Ishikawa (cell line): ENCODE results near the gene KLK8.

Source experiments
- CEBPB ChIP-seq: IDR thresholded peaks from 2 replicates; pipeline ENCODE4 v1.6.1; 2012
- CREB1 ChIP-seq: IDR thresholded peaks from 2 replicates; pipeline ENCODE4 v1.6.1; 2012; ENCODE audit warnings: low read depth
- EGR1 ChIP-seq: IDR thresholded peaks from 2 replicates; pipeline ENCODE4 v1.6.1; 2012
- EP300 ChIP-seq: IDR thresholded peaks from 2 replicates; pipeline ENCODE4 v1.6.1; 2012; ENCODE audit warnings: borderline replicate concordance
- FOXM1 ChIP-seq: IDR thresholded peaks from 2 replicates; pipeline ENCODE4 v1.6.1; 2012; ENCODE audit warnings: low read depth, borderline replicate concordance
- NFIC ChIP-seq: IDR thresholded peaks from 2 replicates; pipeline ENCODE4 v1.6.1; 2012
- RAD21 ChIP-seq: IDR thresholded peaks from 2 replicates; pipeline ENCODE4 v1.6.1; 2012; ENCODE audit warnings: low read depth
- TAF1 ChIP-seq: IDR thresholded peaks from 2 replicates; pipeline ENCODE4 v1.6.1; 2012; ENCODE audit warnings: low read depth, mild to moderate bottlenecking
- TCF12 ChIP-seq: IDR thresholded peaks from 2 replicates; pipeline ENCODE4 v1.6.1; 2012; ENCODE audit warnings: low read depth
- TEAD4 ChIP-seq: IDR thresholded peaks from 2 replicates; pipeline ENCODE4 v1.6.1; 2012
- YY1 ChIP-seq: IDR thresholded peaks from 2 replicates; pipeline ENCODE4 v1.6.1; 2012; ENCODE audit warnings: low read depth
- ZBTB7A ChIP-seq: IDR thresholded peaks from 2 replicates; pipeline ENCODE4 v1.6.1; 2012; ENCODE audit warnings: low read depth
- TF ChIP-seq, protein P1 (sequence below): IDR thresholded peaks from 2 replicates; pipeline ENCODE4 v1.6.1; 2012; ENCODE audit warnings: low read depth, mild to moderate bottlenecking
- TF ChIP-seq, protein P2 (sequence below): IDR thresholded peaks from 2 replicates; pipeline ENCODE4 v1.6.1; 2012
- TF ChIP-seq, protein P3 (sequence below): IDR thresholded peaks from 2 replicates; pipeline ENCODE4 v1.6.1; 2012

KLK8 gene

DNA sequence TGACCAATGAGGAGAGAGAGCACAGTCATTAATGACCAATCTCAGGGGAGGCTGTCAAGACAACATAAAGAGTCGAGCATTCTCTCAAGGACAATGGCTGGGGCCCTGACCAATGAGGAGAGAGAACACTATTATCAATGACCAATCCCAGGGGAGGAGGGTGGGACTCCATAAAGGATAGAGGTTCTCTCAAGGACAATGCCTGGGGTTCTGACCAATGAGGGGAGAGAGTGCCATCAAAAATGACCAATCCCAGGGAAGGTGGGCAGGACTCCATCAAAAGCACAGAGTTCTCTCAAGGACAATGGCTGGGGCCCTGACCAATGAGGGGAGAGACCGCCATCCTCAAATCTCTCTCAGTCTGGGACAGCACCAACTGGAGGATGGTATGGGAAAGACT lies 28.3 kb upstream of the KLK8 start:
- TF ChIP-seq TEAD4: no peak

DNA sequence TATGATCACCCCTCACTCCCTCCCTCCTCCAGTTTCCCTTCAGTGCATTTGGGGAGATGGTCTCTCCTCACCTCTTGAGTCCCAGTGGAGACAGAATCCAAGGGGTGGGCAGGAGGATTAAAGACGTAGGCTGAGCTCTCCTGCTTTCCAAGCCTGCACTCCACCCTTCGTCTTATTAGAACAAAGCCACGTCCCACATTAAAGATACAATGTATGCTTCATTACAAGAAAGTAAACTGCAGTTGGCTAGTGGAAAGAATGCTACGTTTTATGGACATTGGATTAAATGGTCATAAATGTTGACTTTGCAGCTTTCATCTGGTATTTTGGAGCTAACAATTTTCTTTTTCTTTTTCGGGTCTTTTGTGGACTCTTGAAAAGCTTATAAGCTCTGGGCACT lies 26.5 kb upstream of the KLK8 start:
- no peak for TF ChIP-seq RAD21
- TF ChIP-seq, protein P1, sequence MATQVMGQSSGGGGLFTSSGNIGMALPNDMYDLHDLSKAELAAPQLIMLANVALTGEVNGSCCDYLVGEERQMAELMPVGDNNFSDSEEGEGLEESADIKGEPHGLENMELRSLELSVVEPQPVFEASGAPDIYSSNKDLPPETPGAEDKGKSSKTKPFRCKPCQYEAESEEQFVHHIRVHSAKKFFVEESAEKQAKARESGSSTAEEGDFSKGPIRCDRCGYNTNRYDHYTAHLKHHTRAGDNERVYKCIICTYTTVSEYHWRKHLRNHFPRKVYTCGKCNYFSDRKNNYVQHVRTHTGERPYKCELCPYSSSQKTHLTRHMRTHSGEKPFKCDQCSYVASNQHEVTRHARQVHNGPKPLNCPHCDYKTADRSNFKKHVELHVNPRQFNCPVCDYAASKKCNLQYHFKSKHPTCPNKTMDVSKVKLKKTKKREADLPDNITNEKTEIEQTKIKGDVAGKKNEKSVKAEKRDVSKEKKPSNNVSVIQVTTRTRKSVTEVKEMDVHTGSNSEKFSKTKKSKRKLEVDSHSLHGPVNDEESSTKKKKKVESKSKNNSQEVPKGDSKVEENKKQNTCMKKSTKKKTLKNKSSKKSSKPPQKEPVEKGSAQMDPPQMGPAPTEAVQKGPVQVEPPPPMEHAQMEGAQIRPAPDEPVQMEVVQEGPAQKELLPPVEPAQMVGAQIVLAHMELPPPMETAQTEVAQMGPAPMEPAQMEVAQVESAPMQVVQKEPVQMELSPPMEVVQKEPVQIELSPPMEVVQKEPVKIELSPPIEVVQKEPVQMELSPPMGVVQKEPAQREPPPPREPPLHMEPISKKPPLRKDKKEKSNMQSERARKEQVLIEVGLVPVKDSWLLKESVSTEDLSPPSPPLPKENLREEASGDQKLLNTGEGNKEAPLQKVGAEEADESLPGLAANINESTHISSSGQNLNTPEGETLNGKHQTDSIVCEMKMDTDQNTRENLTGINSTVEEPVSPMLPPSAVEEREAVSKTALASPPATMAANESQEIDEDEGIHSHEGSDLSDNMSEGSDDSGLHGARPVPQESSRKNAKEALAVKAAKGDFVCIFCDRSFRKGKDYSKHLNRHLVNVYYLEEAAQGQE: no peak
- TF ChIP-seq FOXM1: no peak
- TF ChIP-seq TEAD4: no peak

DNA sequence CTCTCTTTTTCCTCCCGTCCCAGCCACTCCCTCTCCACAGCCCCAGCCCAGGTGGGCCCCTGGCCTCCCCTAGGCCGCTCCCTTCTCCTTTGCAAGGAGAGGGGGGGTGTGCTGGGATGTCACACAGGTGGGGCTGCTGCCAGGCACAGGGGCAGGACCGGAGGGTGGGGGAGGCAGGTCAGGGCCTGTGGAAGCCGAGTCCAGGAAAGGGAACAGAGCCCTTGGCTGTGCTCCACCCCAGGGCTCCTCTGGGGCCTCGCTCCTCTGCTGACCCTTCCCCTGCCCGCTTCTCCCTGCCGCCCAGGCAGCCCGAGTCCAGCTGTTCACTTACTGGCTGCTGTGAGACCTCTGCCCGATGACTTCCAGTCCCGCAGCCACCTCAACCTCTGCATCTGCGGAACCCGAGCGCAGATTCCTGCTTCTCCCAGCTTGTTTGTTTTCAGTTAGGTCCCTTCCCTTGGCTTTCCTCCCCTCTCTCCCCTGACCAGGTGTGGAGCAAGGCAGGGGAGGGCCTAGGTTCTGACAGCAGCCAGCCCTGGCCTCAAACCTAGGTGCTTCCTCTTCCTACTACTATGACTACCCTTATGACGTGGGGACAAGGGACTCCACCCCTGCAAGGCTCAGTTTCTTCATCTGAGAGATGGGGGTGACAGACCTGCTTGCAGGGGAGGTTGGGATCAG lies 25.9 kb upstream of the KLK8 start:
- no peak for TF ChIP-seq TEAD4
- TF ChIP-seq TCF12: no peak
- TF ChIP-seq, protein P1: no peak
- no peak for TF ChIP-seq TAF1
- TF ChIP-seq CREB1: no peak
- TF ChIP-seq EGR1: no peak
- TF ChIP-seq FOXM1: no peak
- TF ChIP-seq, protein P2, sequence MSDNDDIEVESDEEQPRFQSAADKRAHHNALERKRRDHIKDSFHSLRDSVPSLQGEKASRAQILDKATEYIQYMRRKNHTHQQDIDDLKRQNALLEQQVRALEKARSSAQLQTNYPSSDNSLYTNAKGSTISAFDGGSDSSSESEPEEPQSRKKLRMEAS: no peak
- TF ChIP-seq RAD21: no peak
- no peak for TF ChIP-seq NFIC
- TF ChIP-seq EP300: no peak
- TF ChIP-seq CEBPB: no peak

DNA sequence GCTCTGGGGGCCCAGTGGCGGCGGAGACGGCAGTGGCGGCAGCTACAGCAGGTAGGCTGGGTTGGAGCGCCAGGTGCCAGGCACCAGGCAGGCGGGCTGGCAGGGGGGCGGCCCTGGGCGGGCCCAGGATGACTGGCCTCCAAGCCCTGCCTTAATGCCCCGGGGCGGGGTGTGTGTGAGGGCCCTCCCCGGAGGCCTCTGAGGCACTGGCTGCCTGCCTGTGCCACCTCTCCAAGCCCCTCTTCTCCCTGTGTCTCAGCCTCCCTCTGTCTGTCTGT lies 25.1 kb upstream of the KLK8 start, which contains the start of gene KLK11:
Gene KLK11, minus strand, starts transcription at position 63 of the 278 bp plus-strand sequence. CDS start 985 bp downstream, outside the sequence.
- no peak for TF ChIP-seq TAF1
- no peak for TF ChIP-seq CREB1
- TF ChIP-seq CEBPB: no peak
- no peak for TF ChIP-seq TCF12
- TF ChIP-seq EP300: no peak
- TF ChIP-seq FOXM1: no peak
- no peak for TF ChIP-seq RAD21
- no peak for TF ChIP-seq NFIC
- no peak for TF ChIP-seq EGR1
- TF ChIP-seq, protein P3, sequence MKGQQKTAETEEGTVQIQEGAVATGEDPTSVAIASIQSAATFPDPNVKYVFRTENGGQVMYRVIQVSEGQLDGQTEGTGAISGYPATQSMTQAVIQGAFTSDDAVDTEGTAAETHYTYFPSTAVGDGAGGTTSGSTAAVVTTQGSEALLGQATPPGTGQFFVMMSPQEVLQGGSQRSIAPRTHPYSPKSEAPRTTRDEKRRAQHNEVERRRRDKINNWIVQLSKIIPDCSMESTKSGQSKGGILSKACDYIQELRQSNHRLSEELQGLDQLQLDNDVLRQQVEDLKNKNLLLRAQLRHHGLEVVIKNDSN: no peak

DNA sequence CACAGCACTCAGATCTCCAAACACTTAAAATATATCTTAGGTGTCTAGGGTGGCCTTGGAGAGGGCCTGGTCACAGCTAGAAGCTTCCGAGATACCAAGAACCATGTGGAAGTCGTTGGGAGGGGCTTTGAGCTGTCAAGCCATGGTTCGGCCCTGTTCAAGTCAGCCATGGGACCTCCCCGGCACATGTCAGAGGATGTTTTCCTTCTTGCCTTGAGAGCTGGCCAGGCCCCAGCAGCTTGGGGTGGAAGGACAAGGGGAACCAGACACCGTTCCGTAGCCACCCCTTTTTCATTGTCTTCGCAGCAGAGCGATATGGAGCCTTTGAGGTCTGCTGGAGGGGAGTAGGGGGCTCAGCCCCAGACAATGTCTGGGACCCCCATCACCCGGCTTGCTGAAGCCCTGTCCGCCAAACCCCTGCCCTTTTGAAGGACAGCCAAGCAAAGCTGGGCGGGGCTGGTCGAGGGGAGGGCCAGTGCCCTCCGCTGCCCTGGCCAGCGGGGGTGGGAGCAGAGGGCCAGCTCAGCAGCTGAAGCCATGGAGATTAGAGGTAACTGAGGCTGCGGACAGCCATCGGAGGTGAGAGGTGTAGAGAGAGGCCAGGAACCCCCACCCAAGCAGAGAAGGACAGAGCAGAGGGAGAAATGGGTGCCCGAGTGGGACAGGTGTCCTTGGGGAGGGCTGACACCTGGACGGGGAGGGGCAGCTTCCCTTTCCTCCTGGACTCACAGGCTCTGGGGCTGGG lies 24.6 kb upstream of the KLK8 start:
- no peak for TF ChIP-seq ZBTB7A

DNA sequence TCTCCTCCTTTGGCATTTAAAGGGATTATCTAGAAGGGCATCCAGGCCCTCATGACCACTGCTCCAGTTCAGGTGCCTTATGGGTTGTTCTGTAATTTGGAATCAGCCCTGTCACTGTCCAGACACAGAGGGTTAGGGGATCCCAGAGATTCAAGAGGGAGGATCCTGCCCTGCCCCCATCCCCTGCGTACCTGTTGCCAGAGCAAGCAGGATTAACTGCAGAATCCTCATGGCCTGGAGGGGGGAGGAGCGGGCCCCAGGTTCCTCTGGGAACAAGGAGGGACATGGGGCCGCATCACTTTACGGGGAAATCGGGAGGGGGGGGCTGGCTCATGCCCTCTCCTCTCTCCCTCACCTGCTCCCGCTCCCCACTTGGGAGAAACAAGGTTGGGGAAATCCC lies 24.0 kb upstream of the KLK8 start:
- TF ChIP-seq TCF12 (no peak), CEBPB (no peak), YY1 (no peak), CREB1 (no peak), TEAD4 (no peak), FOXM1 (no peak), EP300 (no peak), ZBTB7A (no peak)
- TF ChIP-seq, protein P3: no peak
- TF ChIP-seq, protein P2: no peak

DNA sequence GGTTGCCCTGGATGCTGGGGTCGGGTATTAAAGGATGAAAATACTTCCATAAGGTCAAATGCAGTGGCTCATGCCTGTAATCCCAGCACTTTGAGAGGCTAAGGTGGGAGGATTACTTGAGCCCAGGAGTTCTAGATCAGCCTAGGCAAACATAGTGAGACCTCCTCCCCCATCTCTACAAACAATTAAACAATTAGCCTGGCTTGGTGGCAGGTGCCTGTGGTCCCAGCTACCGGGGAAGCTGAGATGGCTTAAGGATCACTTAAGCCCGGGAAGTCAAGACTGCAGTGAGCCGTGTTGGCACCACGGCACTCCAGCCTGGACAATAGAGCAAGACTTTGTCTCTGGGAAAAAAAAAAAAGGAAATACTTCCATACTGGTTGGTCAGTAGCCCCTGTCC lies 23.5 kb upstream of the KLK8 start:
- TF ChIP-seq, protein P1: no peak
- TF ChIP-seq ZBTB7A (no peak), EGR1 (no peak), TEAD4 (no peak), TAF1 (no peak), CEBPB (no peak), YY1 (no peak), TCF12 (no peak), NFIC (no peak), FOXM1 (no peak), CREB1 (no peak), RAD21 (no peak), EP300 (no peak)
- TF ChIP-seq, protein P2: no peak
- TF ChIP-seq, protein P3: no peak
